GM18870 (cell line): Measurements from ENCODE around the gene NRXN3.
"Not testable (repeated sequence)": the region's sequence is repeated elsewhere in the genome, so short reads cannot be mapped to it uniquely, and the experiment has no call there.

Experiments used
- ATAC-seq: cut with Tn5 transposase; IDR thresholded peaks from one replicate; pipeline ENCODE4 v1.9.1; 2021; ENCODE audit warnings: moderate library complexity; ENCODE audit not compliant: unreplicated experiment

Gene NRXN3

GRCh38 chr14:78479127-78479780 lies 309.1 kb downstream of the NRXN3 start:
- no peak for ATAC-seq

- no peak for ATAC-seq
Measured at GRCh38 chr14:78484028-78484427, 313.9 kb downstream of the NRXN3 start.

- ATAC-seq, result no peak
Measured at GRCh38 chr14:78486081-78486480, 315.9 kb downstream of the NRXN3 start.

- ATAC-seq, result no peak
Measured at GRCh38 chr14:78486621-78487020, 316.4 kb downstream of the NRXN3 start.

- ATAC-seq, result not testable (repeated sequence)
Measured at GRCh38 chr14:78487573-78487972, 317.4 kb downstream of the NRXN3 start.

- no peak for ATAC-seq
Measured at GRCh38 chr14:78488938-78489337, 318.8 kb downstream of the NRXN3 start.

- no peak for ATAC-seq
Measured at GRCh38 chr14:78491048-78491447, 320.9 kb downstream of the NRXN3 start.

- no peak for ATAC-seq
Measured at GRCh38 chr14:78498062-78498595, 328.0 kb downstream of the NRXN3 start.

GRCh38 chr14:78501909-78502308 lies 331.7 kb downstream of the NRXN3 start:
- no peak for ATAC-seq

- no peak for ATAC-seq
Measured at GRCh38 chr14:78508023-78508422, 337.9 kb downstream of the NRXN3 start.

- no peak for ATAC-seq
Measured at GRCh38 chr14:78509516-78509915, 339.3 kb downstream of the NRXN3 start.

- no peak for ATAC-seq
Measured at GRCh38 chr14:78512021-78512420, 341.8 kb downstream of the NRXN3 start.

- no peak for ATAC-seq
Measured at GRCh38 chr14:78519863-78520262, 349.7 kb downstream of the NRXN3 start.

- no peak for ATAC-seq
Measured at GRCh38 chr14:78524196-78524595, 354.0 kb downstream of the NRXN3 start.

- ATAC-seq, result no peak
Measured at GRCh38 chr14:78524766-78525165, 354.6 kb downstream of the NRXN3 start.

- ATAC-seq, result no peak
Measured at GRCh38 chr14:78530078-78530477, 359.9 kb downstream of the NRXN3 start.

- no peak for ATAC-seq
Measured at GRCh38 chr14:78534141-78534540, 364.0 kb downstream of the NRXN3 start.

GRCh38 chr14:78535041-78535440 lies 364.9 kb downstream of the NRXN3 start:
- ATAC-seq, result no peak

- not testable (repeated sequence) for ATAC-seq
Measured at GRCh38 chr14:78541788-78542187, 371.6 kb downstream of the NRXN3 start.

GRCh38 chr14:78543433-78543832 lies 373.3 kb downstream of the NRXN3 start:
- ATAC-seq, result no peak

GRCh38 chr14:78561074-78561473 lies 390.9 kb downstream of the NRXN3 start:
- no peak for ATAC-seq

- peak; percentile 96 for ATAC-seq
Measured at GRCh38 chr14:78566026-78566858, 396.1 kb downstream of the NRXN3 start.
